Vagina (tissue), 2 donors: ENCODE results near the gene HTT-AS. TPM values are rescaled to one million over a fixed set of nuclear protein-coding genes. Genes with fewer than 3 reads are reported as not detected.

Experiments
- DNase-seq, 2 donors: peaks; one replicate each; pipeline ENCODE4 v3.0.0-alpha.2; 2017; ENCODE audit errors: extremely low spot score in 2 of 2
- H3K27ac ChIP-seq: fragments of 200-600 bp; sonication (generic); one replicate; pipeline ENCODE4 v1.5.1; 2019
- H3K27me3 ChIP-seq: fragments of 200-600 bp; sonication (generic); one replicate; pipeline ENCODE4 v1.5.1; 2019
- H3K36me3 ChIP-seq, 2 donors: fragments of 200-600 bp; sonication (generic); one replicate each; pipeline ENCODE4 v1.5.1; 2017 to 2019
- H3K4me1 ChIP-seq: fragments of 200-600 bp; sonication (generic); one replicate; pipeline ENCODE4 v1.5.1; 2019
- H3K4me3 ChIP-seq, 2 donors: fragments of 200-600 bp; sonication (generic); 1 replicate in 1 of 2; 2 replicates in 1 of 2; pipeline ENCODE4 v1.5.1; 2016 to 2019
- H3K9me3 ChIP-seq: fragments of 200-600 bp; sonication (generic); one replicate; pipeline ENCODE4 v1.5.1; 2019
- POLR2A ChIP-seq, 2 donors: fragments of 450-650 bp; IDR thresholded peaks; one replicate each; pipeline ENCODE4 v1.6.1; 2017; ENCODE audit warnings: antibody characterized with exemption in 2 of 2, mild to moderate bottlenecking in 2 of 2, moderate library complexity in 2 of 2
- POLR2AphosphoS5 ChIP-seq, 2 donors: sonication (generic); formaldehyde crosslinking; IDR thresholded peaks; one replicate each; pipeline ENCODE4 v1.9.0; 2017; ENCODE audit warnings: antibody characterized with exemption in 2 of 2, mild to moderate bottlenecking in 2 of 2, low read depth in 1 of 2; ENCODE audit not compliant: insufficient read depth in 1 of 2
- intact Hi-C: fragments of 100-400 bp; cut with DNase I; formaldehyde crosslinking; loops from one replicate; pipeline ENCODE4 v1.15.1; 2023
- total RNA-seq: library from RNA; depleted of rRNA; stranded (reverse); fragments of >200 nt; gene quantifications from one replicate; pipeline ENCODE4 v1.2.3, GENCODE V29; 2016
- TF ChIP-seq, protein P1 (sequence below), 3 experiments: fragments of 450-650 bp in 2 of 3; fragments of 200-600 bp in 1 of 3; sonication (generic) in 1 of 3; IDR thresholded peaks; one replicate each; pipeline ENCODE4 v1.5.1; 2017 to 2019; ENCODE audit warnings: antibody characterized with exemption in 3 of 3, mild to moderate bottlenecking in 2 of 3, moderate library complexity in 2 of 3

HTT-AS gene
- total RNA-seq, 1 donor from 2014 or later: not detected

DNA sequence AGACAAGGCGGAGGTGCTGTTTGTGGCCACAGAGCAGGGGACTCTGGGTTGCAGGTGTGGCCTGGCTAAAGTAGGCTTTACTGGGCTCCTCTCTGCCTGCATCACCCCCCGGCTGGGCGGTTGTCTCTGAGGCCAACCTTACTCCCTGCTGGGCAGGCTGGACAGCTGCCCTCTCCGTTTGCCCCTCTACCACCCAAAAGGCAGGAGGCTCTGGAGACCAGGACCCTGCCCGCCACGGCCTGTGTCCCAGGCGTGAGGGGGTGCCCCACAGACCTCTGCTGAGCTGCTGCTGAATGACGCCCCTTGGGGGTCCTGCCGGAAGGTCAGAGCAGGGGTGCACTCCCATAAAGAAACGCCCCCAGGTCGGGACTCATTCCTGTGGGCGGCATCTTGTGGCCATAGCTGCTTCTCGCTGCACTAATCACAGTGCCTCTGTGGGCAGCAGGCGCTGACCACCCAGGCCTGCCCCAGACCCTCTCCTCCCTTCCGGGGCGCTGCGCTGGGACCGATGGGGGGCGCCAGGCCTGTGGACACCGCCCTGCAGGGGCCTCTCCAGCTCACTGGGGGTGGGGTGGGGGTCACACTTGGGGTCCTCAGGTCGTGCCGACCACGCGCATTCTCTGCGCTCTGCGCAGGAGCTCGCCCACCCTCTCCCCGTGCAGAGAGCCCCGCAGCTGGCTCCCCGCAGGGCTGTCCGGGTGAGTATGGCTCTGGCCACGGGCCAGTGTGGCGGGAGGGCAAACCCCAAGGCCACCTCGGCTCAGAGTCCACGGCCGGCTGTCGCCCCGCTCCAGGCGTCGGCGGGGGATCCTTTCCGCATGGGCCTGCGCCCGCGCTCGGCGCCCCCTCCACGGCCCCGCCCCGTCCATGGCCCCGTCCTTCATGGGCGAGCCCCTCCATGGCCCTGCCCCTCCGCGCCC, 920 bp downstream of the HTT-AS start:
- Histone ChIP-seq H3K4me3 (peak overlapping the region; percentile 79 to 86), H3K27me3 (no peaks in the 10 kb centered on the region), H3K9me3 (no peaks in the 10 kb centered on the region), H3K36me3 (no peaks in the 10 kb centered on the region), H3K27ac (peak overlapping the region; percentile 80), H3K4me1 (peaks cover 35% of the 10 kb centered on the region)
- no peak for TF ChIP-seq POLR2A (IDR thresholded peaks at IDR 0.05)
- TF ChIP-seq, protein P1, sequence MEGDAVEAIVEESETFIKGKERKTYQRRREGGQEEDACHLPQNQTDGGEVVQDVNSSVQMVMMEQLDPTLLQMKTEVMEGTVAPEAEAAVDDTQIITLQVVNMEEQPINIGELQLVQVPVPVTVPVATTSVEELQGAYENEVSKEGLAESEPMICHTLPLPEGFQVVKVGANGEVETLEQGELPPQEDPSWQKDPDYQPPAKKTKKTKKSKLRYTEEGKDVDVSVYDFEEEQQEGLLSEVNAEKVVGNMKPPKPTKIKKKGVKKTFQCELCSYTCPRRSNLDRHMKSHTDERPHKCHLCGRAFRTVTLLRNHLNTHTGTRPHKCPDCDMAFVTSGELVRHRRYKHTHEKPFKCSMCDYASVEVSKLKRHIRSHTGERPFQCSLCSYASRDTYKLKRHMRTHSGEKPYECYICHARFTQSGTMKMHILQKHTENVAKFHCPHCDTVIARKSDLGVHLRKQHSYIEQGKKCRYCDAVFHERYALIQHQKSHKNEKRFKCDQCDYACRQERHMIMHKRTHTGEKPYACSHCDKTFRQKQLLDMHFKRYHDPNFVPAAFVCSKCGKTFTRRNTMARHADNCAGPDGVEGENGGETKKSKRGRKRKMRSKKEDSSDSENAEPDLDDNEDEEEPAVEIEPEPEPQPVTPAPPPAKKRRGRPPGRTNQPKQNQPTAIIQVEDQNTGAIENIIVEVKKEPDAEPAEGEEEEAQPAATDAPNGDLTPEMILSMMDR (IDR thresholded peaks at IDR 0.05): no peak
- no peak for TF ChIP-seq POLR2AphosphoS5 (IDR thresholded peaks at IDR 0.05; ENCODE audit: insufficient read depth in 1 of 2, low read depth in 1 of 2)
- DNase-seq: peak in 1 of 2 donors; percentile 91
- intact Hi-C loops: no loop called here

GRCh38 chr4:3071811-3072210, 2.5 kb downstream of the HTT-AS start:
- no peak overlapping the region for H3K27ac ChIP-seq
- no peak overlapping the region for H3K4me3 ChIP-seq
- no peak for TF ChIP-seq POLR2A (IDR thresholded peaks at IDR 0.05)
- no peak for TF ChIP-seq POLR2AphosphoS5 (IDR thresholded peaks at IDR 0.05; ENCODE audit: insufficient read depth in 1 of 2, low read depth in 1 of 2)
- TF ChIP-seq, protein P1 (IDR thresholded peaks at IDR 0.05): no peak
- no peaks in the 10 kb centered on the region for H3K9me3 ChIP-seq
- DNase-seq: no peak
- H3K36me3 ChIP-seq: no peaks in the 10 kb centered on the region
- peaks cover 26% of the 10 kb centered on the region for H3K4me1 ChIP-seq
- H3K27me3 ChIP-seq: no peaks in the 10 kb centered on the region
- intact Hi-C loops: no loop called here

- no peak for DNase-seq
- Histone ChIP-seq H3K27ac (no peak overlapping the region), H3K9me3 (no peaks in the 10 kb centered on the region), H3K4me1 (peaks cover 17% of the 10 kb centered on the region), H3K27me3 (no peaks in the 10 kb centered on the region), H3K4me3 (no peak overlapping the region), H3K36me3 (no peaks in the 10 kb centered on the region)
- TF ChIP-seq, protein P1 (IDR thresholded peaks at IDR 0.05): no peak
- intact Hi-C loops: no loop called here
Observed at GRCh38 chr4:3070709-3071500, 3.4 kb downstream of the HTT-AS start.

DNA sequence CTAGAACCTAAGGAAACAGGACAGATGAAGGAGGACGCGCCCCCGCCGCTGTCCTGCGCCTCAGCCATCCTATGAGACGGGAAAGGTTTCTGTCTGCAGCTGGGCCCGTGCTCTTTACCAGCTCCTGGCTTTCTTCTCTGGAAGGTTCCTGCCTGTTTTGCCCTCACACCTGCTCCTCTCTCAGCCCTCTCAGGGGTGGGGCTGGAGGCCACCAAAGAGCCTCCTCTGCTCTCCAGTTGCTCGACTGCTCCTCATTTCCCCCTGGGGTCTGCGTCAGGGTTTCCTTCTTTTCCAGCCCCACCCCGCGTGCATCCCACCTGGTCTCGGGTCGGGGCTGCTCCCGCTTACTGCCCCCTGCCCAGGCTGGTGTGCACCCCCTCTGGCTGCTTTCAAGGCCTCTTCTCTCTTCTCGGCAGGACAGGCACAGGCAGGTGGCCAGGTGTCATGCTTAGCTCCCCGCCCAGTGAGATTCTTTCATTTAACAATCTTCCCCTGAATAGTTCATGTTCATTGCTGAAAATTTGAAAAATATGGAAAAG, 4.6 kb downstream of the HTT-AS start:
- peaks cover 8% of the 10 kb centered on the region for H3K4me1 ChIP-seq
- intact Hi-C loops: no loop called here
- no peaks in the 10 kb centered on the region for H3K36me3 ChIP-seq
- no peak overlapping the region for H3K4me3 ChIP-seq
- H3K27me3 ChIP-seq: no peaks in the 10 kb centered on the region
- no peak overlapping the region for H3K27ac ChIP-seq
- H3K9me3 ChIP-seq: no peaks in the 10 kb centered on the region
- TF ChIP-seq POLR2AphosphoS5 (IDR thresholded peaks at IDR 0.05; ENCODE audit: insufficient read depth in 1 of 2, low read depth in 1 of 2): no peak
- no peak for TF ChIP-seq POLR2A (IDR thresholded peaks at IDR 0.05)
- TF ChIP-seq, protein P1 (IDR thresholded peaks at IDR 0.05): no peak
- DNase-seq: no peak
